GM15510 (cell line): ENCODE measurements around the gene LAMB1.

ENCODE experiments used
- POLR2A ChIP-seq: IDR thresholded peaks from 3 replicates; pipeline ENCODE4 v1.6.1; 2011; ENCODE audit warnings: borderline replicate concordance; ENCODE audit not compliant: insufficient read length; ENCODE audit errors: extremely low read depth

The LAMB1 gene

GRCh38 chr7:107957436-107957835 lies 45.5 kb downstream of the LAMB1 start:
- TF ChIP-seq POLR2A = no peak

DNA sequence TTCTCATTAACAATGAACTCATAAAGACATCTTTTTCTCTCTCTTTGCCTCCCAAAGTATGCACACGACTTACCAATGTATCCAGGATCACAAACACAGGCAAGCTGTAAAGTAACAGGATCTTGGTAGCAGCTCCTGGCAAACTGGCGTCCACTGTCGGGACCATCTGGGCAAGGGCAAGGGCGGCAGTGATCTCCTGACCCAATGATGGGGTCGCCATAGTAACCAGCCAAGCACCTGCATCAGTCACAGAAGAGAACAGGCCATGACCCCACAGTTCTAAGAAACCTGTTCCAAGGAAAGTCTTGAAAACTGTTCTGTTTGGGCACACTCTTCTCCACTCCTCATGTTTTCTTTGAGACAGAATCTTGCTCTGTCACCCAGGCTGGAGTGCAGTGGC lies 47.6 kb downstream of the LAMB1 start:
- TF ChIP-seq POLR2A = no peak

- TF ChIP-seq POLR2A = no peak
These were observed 49.0 kb downstream of the LAMB1 start for GRCh38 chr7:107953924-107954303.

DNA sequence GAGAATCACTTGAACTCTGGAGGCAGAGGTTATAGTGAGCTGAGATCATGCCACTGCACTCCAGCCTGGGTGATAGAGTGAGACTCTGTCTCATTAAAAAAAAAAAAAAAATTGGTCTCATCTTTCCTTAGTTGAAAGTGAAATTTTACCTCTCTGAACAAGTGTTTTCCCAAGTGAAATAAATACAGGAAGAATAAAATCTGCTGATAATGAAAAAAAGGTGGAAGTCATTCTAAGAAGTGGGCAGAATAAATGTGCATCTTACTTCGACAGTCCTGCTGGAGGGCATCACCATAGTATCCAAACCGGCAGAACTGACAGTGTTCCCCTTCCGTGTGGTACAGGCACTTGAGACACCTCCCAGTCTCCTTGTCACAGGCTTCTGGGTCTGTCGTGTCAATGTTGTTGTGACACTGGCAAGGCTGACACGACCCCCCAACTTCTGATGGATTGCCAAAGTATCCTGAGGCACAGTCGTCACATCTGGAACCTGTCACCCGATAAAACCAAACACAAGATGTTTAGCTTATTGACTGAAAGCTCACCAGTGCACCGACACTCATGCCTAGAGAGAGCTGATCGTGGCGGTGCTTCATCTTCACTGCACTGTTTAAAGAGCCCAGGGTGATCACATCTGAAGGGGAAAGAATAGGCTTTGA lies 49.6 kb downstream of the LAMB1 start:
- no peak for TF ChIP-seq POLR2A

- no peak for TF ChIP-seq POLR2A
These were observed 51.1 kb downstream of the LAMB1 start for GRCh38 chr7:107951896-107952295.

DNA sequence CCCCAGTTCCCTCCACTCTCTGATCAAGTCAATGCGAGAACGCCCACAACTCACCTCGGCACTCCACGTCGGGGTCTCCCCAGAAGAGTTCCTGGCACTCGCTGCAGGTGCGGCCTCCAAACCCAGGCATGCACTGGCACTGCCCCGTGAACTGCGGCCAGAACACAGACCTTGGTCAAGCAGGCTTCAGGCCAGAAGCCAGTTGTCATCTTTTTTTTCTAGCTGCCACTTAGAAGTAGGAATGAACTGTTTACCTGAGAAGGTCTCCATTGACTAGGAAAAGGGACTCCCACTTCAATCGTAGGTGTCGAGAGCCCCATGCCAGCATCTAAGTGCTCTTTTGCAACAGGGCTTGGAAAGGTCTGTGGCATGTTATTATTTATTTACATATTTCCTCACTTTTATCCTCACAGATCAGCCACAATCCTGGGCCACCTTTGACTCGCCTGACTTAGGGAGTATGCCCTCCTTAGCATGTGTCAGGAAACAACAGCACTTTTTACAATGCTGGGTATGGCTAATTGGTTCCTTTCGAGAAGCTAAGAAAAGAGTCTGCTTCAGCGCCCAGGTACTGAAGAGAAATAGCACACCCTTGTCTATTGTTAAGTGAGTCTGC lies 51.7 kb downstream of the LAMB1 start:
- TF ChIP-seq POLR2A = no peak

- TF ChIP-seq POLR2A = no peak
These were observed 53.5 kb downstream of the LAMB1 start for GRCh38 chr7:107949443-107949935.

GRCh38 chr7:107948645-107949442 lies 54.1 kb downstream of the LAMB1 start:
- TF ChIP-seq POLR2A = no peak

- no peak for TF ChIP-seq POLR2A
These were observed 56.1 kb downstream of the LAMB1 start for GRCh38 chr7:107946881-107947280.

DNA sequence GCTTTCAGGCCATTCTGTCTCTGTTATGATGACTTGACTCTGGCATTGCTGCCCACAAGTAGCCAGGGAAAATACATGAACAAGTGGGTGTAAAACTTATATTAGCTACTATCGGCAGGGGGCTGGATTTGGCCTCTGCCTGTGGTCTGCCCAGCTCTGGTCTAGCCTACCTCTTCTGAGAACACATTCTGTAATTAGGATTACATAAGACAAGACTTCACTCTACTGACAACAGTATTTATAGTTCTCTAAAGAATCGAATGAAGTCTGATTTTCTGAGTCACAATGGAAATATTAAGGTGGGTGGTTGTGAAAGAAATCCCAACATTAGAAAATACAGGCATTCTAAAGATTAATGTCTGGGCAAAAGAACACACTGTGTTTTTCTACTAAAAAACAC lies 56.5 kb downstream of the LAMB1 start:
- no peak for TF ChIP-seq POLR2A

- TF ChIP-seq POLR2A = no peak
These were observed 57.6 kb downstream of the LAMB1 start for GRCh38 chr7:107945332-107945731.

DNA sequence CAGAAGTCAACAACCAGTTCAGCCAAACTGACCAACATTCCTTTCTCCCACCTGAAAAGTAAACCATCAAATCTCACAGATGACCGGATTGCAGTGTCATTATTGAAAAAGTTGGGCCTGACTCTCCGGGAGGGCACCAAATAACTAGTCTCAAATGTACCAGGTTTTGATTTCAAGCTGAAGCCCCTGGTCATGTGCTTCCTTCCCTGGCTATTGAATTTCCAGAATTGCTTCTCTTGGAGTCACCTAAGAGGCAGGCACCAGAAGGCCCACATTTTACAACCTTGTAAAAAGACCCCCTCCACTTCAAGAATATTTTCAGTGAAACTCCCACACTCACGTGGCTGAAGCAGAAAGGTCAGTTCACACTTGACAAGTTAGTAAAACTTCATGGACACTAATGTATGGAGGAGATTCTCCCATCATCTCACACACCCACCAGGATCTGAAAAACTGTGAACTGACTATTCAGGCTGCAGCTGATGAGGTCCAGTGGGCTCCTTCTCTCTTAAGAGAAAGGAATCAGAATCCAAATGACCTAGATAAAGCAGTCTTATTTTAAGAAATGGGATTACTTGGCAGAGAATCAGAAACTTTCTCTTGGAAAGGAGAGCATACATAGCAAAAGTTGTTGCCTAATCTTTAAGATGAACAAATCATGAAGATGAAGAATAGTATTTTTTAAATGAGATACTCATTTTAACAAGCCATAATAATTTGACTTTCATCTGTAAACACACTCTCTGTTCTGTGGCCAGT lies 58.4 kb downstream of the LAMB1 start:
- no peak for TF ChIP-seq POLR2A

DNA sequence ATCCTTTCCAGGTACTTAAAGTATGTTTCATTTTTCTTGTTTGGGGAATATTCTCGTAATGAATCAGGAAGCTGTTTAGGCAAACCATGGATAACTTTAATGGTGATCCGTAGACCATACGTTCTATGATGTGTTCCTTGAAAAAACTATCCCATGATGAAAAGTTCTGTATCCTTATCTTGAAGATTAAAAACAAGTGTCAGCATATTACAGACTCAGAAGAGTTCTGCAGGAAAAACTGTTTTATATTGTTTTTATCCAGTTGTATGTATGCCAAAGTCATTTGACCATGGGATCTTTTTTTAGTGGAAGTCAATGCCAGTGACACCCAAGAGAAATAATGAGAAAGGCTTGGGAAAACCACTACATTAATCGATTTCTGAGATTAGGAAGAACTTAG lies 59.9 kb downstream of the LAMB1 start:
- TF ChIP-seq POLR2A = no peak

DNA sequence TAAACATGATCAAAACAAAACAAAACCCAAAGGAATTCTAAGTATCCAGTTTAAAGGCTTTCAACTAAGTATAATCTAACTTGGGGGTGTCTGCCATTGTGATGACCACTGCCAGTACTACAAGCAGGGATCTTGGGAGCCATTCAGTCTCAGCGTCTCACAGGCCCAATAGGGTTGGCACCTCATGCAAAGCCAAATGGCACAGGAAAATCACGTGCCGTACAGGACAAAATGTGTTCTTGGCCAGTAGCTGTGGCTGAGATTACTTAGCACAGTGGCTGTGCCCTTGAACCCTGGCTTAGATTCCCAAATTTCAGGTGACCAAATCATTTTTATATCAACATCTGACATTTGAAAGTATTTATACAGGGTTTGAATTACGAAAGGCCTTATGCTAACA lies 62.0 kb downstream of the LAMB1 start:
- no peak for TF ChIP-seq POLR2A
